GM19397 (cell line): ENCODE results near the gene TMEM151B.
A peak's percentile ranks its signal among the peaks of the same experiment; 100 is the strongest.

Source experiments
- ATAC-seq: cut with Tn5 transposase; IDR thresholded peaks from one replicate; pipeline ENCODE4 v1.9.1; 2021; ENCODE audit warnings: mild to moderate bottlenecking, moderate library complexity; ENCODE audit not compliant: unreplicated experiment

TMEM151B gene

DNA sequence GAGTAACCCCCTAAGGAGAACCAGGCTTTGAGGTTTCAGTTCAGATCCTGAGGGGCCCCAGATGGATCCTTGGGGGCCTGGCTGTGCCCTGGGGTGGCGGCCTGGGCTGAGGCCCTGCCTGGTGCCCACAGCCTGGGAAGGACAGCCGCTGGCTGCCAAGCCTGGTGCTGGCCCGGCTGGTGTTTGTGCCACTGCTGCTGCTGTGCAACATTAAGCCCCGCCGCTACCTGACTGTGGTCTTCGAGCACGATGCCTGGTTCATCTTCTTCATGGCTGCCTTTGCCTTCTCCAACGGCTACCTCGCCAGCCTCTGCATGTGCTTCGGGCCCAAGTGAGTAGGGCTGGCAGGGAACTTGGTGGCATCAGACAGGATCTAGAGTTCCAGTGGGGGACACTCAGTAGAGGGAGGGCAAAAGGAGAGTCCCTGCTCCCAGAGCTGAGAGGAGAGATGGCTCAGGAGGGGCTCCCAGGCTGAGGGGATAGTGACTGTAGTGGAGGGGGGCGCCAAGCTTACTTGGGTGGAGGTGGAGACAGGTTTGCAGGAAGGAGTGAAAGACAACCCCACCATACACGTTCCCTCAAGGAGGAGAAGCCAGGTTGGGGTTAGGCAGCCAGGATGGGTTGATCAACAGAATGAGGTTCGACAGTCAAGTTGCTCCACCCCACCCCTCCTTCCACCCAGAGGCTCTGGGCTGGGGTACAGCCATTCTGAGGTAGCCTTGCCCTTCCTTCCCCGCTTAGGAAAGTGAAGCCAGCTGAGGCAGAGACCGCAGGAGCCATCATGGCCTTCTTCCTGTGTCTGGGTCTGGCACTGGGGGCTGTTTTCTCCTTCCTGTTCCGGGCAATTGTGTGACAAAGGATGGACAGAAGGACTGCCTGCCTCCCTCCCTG is 37.3 kb upstream of the TMEM151B start:
- ATAC-seq: no peak

DNA sequence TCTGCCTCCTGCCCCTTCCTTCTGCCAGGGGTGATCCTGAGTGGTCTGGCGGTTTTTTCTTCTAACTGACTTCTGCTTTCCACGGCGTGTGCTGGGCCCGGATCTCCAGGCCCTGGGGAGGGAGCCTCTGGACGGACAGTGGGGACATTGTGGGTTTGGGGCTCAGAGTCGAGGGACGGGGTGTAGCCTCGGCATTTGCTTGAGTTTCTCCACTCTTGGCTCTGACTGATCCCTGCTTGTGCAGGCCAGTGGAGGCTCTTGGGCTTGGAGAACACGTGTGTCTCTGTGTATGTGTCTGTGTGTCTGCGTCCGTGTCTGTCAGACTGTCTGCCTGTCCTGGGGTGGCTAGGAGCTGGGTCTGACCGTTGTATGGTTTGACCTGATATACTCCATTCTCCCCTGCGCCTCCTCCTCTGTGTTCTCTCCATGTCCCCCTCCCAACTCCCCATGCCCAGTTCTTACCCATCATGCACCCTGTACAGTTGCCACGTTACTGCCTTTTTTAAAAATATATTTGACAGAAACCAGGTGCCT is 36.6 kb upstream of the TMEM151B start:
- ATAC-seq: no peak

DNA sequence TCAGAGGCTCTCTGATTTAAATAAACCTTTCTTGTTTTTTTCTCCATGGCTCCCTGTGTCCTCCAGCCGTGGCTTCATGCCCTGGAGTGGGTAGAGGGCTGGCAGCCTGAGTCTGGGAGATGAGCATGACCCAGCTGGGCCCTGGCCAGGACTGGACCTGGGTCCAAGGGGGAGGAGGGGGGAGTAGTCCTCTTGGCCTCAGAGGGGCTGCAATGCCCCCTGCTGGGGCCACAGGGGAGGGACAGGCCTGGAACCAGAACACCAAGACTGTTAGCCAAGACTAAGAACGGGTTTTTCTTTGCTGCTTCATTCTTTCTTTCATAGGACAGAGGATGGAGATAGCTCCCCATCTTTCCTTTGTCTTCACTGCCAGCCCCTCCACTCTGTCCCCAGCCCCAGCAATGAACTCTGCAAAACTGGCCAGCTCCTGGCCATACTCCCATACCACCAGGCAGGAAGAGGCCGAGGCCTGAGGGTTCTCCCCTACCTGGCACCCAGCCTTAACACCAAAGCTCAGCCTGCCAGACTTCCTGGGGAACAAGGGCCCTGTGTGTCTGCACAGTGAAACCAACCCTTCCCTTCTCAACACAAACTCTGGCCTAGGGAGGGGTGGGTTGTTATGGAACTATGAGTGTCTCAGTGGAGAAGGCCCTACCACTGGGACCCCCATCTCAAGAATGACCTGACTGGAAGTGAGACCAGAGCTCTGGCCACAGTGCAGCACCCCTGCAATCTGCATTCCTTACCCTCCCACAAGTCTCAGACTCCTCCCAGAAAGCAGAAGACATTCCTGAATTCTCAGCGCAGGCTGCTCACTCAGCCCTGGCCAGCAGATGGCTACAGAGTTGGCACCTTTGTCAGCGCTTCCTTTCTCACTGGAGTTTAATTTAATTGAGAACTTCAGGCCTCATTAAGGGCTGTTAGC is 35.9 kb upstream of the TMEM151B start:
- ATAC-seq: no peak

DNA sequence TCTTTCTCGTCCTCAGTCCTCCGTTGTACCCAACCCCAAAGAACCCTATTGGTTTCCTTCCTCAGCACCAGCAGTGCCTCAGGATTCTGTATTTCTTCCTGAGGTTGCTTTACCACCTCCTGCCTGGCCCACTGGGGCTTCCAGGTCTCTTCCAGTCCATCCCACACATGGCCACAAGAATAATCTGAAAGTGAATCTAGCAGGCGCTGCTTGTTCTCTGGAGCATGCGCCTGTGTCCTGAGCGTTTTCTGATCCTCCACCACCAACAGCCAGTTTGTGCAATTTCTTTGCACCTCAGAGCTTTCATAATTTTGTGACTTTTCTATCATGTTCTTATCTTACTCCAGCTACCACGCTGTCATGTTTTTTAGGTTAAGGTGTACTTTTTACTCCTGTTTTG is 35.0 kb upstream of the TMEM151B start:
- ATAC-seq: no peak

DNA sequence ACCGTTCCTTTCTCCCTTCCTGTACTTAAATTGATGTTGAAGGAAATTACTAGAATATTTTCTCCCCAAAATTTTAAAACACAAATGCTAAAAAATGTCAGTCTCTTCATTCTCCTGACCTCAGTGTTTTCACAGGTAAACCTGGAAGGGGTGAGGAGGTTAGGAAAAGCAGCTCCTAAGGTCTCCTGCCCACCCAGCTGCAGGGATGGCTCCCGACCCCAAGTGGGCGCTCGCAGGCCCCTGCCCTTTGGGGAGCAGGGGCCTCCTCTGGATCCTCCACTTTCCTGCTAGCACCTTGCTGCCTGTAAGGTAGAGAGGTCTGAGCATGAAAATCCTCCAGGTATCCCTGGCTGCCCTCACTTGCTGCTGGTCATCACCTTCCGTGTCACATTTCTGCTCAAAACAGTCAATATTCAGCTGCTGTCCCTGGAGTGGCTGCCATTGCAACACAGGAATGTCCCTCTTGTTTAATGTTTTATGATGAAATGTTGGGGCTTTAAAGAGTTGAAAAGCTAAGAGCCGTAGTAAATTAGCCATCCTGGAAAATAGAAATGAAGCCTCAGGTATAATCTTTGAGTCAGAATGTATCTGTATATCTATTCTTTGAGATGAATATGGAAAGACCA is 34.2 kb upstream of the TMEM151B start:
- ATAC-seq: no peak

DNA sequence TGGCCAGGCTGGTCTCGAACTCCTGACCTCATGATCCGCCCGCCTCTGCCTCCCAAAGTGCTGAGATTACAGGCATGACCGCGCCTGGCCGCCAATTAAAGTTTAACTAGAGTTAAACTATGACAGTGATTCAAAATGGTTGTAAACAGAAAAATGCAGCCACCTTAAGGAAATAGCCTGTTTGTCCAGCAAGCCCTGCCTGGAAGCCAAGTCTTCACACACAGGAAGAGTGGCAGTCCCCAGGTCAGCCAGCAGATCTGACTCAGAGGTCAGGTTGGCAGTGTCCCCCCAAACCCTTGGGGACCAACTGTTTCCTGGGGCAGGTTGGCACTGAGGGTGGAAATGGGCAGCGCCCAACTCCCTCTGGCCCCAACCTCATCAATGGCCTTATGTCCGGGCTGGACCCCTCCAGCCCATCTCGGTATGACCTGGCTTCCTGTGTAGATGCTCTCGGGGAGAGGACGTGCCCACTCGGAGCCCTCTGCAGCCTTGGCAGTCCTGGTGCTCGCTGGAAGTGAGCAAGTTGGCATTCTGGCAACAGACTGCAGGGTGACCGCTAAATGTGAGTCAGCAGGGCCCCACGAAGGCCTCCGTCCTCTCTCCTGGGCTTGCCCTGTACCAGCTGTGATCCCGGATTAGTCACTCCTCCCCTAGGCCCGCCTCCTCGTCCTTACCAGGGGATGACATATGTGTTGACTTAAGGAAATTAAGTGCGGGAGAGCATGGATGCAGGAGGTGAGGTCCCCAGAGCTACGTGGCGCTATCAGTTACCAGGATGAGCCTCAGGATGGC is 33.0 kb upstream of the TMEM151B start:
- peak; percentile 29 for ATAC-seq

DNA sequence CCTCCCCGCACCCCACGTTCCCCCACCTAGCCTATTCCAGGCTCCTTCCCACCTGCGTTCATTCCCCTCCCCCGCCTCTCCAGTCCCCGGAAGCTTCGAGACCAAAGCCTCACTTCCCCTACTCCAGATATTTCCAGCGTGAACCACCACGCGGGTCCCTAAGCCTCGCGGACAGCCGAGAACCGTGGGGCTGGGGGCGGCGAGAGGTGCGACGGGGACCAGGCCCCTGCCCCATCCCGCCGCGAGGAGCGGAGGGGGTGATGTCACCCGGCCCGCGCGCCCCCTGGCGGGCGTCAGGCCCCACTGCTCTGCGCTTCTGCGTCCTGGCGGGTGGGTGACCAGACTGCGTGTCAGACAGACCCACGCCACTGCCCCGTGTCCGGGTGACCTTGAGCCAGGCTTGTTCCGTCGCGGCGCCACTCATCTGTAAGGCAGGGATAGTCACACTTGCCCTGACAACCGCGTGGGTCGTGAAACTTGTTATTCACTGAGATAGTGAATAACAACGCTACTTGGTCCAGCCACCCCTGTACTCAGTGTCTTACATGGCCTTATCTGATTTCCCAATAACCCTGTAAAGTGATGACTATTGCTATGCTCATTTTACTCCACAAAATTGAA is 32.3 kb upstream of the TMEM151B start:
- peak; percentile 71 for ATAC-seq

DNA sequence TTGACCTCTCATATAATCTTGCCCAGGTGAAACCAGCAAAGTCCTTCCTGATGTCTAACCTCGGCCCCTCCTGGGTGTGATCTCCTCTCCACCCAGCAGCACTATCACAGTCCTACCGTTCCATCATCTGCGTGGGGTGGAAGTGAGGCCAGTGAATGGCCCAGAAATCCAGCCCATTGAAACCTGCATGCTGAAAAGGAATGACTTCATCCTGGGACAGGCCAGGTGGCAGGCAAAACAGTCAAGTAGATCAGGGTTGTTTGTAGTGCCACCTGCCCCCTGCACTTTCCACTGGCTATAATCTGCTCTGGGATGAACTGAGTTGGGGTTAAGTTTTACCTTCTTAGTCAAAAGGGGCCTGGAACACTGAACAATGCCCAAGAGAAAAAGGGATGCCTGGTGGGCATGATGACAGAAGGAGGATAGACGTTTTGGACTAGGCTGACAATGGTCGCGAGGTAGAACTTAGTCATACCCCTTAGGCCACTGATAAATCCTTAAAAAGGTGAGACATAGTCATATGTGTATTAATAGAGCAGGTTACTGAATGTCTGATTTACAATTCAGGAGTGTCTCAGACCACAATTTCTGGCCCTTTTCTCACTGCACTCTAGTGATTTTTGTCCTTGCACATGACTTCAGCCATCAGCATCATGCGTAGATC is 31.4 kb upstream of the TMEM151B start:
- no peak for ATAC-seq

DNA sequence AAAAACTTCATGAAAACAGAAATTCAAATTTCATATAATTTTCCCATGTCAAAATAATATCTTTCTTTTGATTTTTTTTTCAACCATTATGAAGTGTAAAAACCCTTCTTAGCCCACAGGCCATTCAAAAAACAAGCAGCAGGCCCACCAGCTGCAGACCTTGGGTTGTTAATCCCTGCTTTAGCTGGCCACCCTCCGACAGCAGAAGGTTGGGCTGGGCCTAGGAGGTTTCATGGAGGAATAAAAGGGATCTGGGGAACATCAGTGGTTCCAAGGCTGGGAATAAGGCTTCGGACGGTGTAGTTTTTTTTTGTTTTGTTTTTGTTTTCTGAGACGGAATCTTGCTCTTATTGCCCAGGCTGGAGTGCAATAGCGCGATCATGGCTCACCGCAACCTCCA is 26.9 kb upstream of the TMEM151B start:
- no peak for ATAC-seq

DNA sequence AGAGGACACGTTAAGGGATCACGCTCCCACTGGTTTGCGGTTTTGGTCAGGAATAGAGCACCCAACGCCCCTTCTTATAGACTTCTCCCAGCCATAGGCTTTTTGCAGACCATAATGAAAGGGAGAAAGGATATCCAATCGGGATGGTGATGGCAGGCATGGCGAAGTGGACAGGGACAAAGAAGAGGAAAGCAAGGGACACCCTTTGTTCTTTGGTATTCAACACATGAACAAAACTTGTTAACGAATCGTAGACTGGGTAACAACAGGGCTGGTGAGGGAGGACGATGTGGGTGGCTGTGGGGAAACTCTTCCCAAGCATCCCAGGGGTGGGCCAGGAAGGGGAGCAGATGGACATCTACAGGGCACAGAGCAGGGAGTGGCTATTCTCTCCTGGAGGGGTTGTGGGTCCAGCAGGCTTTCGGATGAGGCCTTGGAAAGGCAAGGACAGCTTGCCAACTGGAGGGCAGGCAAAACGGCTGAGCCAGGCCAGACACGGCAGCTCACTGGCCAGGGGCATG is 24.8 kb upstream of the TMEM151B start:
- ATAC-seq: no peak

DNA sequence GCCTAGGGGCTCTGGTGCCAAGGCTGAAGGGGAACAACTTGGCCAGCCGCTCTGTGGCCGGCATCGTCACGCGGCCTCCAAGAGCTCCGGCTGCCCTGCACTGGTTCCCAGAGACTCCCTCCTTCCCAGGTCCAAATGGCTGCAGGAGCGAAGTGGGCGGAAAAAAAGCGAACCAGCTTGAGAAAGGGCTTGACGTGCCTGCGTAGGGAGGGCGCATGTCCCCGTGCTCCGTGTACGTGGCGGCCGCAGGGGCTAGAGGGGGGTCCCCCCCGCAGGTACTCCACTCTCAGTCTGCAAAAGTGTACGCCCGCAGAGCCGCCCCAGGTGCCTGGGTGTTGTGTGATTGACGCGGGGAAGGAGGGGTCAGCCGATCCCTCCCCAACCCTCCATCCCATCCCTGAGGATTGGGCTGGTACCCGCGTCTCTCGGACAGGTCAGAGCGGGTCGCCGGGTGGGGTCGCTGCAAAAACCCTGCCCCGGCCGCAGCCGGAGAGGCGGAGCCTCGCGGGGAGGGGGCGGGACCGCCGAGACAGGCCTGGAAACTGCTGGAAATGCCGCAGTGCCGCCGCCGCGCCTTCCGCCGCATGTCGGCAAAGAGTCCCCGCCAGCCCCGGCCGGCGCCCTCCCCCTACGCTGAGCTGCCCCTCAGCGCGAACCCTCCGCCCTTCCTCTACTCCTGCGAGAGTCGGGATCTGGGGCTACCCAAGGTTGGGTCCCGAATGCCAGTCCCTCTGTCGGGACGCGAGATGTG is 24.2 kb upstream of the TMEM151B start:
- ATAC-seq: peak; percentile 53

DNA sequence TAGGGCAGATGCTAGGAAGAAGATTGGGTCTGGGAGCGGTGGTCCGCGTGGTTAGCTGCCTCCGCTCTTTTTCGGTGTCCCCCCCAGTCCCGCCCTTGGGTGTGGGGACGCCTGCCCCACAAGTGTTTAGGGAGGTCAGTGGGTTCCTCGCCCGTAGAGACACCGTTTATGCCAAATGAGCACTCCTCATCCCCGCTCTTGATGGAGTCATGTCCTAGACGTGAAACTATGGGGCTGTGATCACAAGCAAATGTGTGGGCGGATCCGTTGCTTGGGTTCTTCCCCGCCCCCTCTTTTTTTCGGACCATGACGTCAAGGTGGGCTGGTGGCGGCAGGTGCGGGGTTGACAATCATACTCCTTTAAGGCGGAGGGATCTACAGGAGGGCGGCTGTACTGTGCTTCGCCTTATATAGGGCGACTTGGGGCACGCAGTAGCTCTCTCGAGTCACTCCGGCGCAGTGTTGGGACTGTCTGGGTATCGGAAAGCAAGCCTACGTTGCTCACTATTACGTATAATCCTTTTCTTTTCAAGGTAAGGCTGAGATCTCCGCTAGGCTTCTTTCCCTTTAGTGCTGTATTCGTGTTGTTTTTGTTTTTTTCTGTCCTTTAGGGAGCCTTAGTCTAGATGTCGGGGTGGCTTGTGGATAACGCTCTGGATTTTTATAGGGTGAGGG is 23.4 kb upstream of the TMEM151B start, which contains the start of gene HSP90AB1:
Gene HSP90AB1 (plus strand): TSS at position 439 of the 675 bp plus-strand sequence. CDS start 1,529 bp downstream, outside the sequence.
- peak; percentile 44 for ATAC-seq

DNA sequence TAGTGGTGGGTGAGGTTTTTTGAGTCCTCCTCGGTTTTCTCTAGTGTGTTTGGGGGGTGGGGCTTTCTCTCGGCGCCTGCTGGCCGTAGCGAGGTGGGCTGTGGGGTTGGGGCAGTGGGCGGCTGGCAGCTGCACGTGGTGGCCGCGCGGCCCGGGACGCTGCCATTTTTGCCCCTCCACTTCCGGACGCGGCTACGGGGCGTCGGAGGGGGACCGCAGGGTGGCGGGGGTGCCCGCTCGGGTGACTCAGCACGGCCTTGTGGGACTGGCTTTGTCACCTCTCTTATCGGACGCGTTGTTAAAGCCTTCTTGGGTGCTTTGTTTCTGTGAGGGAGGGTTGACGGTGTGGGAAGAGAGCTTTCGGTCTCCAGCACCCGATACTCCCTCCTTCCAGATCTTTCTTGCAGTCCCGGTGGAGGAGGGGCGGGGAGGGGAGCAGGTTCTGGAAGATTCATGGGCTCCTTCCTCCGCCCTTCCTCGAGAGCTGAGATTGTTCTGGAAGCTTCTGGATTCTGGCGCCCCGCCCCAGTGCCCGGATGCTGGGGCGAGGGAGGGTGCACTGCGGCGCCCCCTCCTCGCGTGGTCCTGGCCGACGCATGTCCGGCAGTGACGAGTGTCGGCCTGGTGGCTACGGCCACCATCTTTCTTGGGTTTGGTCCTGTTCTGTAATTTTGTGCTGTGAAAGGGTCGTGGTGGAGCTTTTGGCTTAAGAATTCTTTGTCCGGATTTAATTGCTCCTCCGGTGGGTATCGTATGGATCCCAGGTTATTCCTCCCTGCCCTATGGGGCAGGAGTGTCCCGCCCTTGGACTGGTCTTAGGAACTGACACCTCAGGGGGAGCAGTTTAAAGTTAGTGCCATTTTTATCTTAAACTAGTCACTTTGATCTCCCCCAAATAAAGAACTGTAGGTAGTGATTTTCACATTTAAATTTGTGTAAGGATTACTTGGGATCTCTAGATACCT is 22.6 kb upstream of the TMEM151B start:
- peak; percentile 31 for ATAC-seq

DNA sequence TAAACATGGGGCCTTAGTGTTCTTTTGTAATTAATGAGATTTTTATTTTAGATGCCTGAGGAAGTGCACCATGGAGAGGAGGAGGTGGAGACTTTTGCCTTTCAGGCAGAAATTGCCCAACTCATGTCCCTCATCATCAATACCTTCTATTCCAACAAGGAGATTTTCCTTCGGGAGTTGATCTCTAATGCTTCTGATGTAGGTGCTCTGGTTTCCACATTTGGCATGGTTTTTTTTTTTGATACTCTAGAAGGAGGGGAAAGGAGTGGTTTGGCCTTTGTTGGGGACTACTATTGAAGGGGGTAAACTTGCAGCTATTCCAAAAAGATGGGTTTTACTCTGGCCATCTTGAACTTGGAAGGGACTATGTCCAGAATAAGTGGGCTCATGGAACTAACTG is 21.7 kb upstream of the TMEM151B start:
- no peak for ATAC-seq

DNA sequence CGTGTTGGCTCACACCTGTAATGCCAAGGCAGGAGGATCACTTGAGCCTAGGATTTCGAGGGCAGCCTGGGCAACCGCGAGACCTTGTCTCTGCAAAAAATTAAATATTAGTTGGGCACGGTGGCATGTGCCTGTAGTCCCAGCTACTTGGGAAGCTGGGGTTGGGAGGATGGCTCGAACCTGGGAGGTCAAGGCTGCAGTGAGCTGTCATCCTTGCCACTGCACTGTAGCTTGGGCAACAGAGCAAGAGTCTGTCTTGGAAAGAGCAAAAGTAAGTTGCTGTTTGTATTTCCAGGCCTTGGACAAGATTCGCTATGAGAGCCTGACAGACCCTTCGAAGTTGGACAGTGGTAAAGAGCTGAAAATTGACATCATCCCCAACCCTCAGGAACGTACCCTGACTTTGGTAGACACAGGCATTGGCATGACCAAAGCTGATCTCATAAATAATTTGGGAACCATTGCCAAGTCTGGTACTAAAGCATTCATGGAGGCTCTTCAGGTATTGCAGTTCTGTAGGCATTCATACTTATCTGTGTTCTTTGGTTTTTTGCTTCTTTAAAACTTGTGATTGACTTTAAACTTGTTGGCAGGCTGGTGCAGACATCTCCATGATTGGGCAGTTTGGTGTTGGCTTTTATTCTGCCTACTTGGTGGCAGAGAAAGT is 21.0 kb upstream of the TMEM151B start:
- ATAC-seq: no peak
